ENCODE data around the gene PPP1R15A. TPM values are rescaled to one million over a fixed set of nuclear protein-coding genes. Genes with fewer than 3 reads are reported as not detected.
"Not testable (repeated sequence)": the region's sequence is repeated elsewhere in the genome, so short reads cannot be mapped to it uniquely, and the experiment has no call there.

The PPP1R15A gene
- total RNA-seq, 1 experiment from 2014 or later: 12.5 TPM

DNA sequence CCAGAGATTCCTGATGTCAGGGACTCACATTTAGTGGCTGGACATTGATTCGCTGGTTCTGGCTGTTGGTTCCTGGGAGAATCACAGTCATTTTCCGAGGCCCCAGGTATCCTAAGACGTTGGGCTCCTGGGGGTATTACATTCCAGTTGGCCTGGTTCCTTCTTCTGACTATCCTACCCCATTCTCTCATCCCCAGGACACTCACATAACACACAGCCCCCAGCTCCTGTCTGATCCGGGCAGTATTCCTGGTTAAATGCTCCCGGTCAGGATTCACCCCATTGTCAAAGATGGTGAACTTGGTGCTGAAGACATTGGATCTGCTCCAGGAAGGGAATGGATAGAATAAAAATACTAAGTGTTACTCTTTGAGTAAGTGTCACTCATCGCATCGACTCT, 11.5 kb downstream of the PPP1R15A start:
- Histone ChIP-seq H3K36me3 (no peaks in the 10 kb centered on the region), H3K4me1 (no peaks in the 10 kb centered on the region), H3K27ac (no peak overlapping the region), H3K9me3 (replicated peaks) (no peaks in the 10 kb centered on the region; the same call in 1 of the 2 replicates), H3K4me3 (no peak overlapping the region), H3K27me3 (no peaks in the 10 kb centered on the region)
- DNase-seq: no peak

DNA sequence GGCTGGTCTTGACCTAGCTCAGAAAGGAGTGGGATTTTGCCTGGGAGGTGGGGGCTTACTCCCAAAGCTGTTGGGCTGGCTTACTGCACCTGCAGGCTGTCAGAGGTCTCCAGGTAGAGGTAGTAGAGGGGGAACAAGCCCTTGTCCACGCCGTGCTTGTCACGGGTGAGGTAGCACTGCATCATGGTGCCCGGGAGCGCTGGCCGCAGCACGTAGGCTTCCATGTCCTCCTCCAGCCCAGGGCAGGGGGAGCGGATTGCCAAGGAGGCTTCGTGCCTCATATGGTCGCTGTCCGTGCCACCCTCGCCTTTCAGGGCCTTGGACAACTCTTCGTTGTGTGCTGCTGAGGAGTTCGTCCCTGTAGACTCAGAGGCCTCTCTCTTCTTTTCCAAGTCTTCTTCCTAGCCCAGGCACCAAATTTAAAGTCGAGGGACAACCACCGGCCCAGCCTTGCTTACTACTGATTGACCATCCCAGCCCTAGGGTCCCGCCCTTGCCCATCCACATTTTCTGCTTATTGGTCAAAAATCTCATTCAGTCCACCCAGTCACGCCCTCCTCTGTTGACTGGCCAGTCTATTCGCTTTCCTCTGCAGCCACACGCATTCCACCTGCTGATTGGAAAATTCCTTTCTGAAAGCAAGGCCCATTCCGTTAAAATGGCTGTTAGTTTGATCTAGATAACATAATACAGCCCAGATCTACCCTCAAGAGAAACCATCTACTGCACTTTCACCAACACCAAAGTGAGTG, 15.8 kb downstream of the PPP1R15A start:
- no peaks in the 10 kb centered on the region; the same call in 1 of the 2 replicates for H3K4me1 ChIP-seq
- H3K27ac ChIP-seq: no peak overlapping the region
- H3K4me3 ChIP-seq: no peak overlapping the region
- H3K36me3 ChIP-seq: no peaks in the 10 kb centered on the region
- no peak for DNase-seq
- no peaks in the 10 kb centered on the region for H3K27me3 ChIP-seq
- no peaks in the 10 kb centered on the region for H3K9me3 ChIP-seq (replicated peaks)

- not testable (repeated sequence) for H3K9me3 ChIP-seq (replicated peaks); H3K27ac ChIP-seq; H3K36me3 ChIP-seq; DNase-seq; H3K4me3 ChIP-seq; H3K27me3 ChIP-seq; H3K4me1 ChIP-seq
Observed at GRCh38 chr19:48889496-48889895, 17.3 kb downstream of the PPP1R15A start.

DNA sequence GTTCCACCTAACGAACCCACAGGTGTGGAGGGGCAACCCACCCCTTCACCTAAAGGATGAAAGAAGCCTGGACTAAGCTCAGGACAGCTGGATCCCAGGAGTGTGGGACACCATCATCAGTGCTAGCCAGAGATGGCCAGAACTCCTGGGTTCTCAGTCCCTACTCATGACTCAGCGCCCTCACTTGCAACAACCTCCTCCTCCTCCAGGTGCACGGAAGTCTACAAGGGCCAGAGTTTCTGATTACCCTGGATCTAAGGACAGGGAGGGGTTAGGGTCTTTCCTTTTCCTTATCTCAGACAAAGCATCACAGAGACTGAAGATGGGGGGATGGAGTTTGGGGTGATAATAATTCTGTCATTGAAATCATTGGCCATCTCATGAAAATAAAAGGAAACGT, 18.3 kb downstream of the PPP1R15A start:
- Histone ChIP-seq H3K4me1 (no peaks in the 10 kb centered on the region; the same call in 1 of the 2 replicates), H3K4me3 (no peak overlapping the region), H3K27me3 (no peaks in the 10 kb centered on the region), H3K36me3 (no peaks in the 10 kb centered on the region), H3K27ac (no peak overlapping the region), H3K9me3 (replicated peaks) (no peaks in the 10 kb centered on the region)
- DNase-seq: no peak

DNA sequence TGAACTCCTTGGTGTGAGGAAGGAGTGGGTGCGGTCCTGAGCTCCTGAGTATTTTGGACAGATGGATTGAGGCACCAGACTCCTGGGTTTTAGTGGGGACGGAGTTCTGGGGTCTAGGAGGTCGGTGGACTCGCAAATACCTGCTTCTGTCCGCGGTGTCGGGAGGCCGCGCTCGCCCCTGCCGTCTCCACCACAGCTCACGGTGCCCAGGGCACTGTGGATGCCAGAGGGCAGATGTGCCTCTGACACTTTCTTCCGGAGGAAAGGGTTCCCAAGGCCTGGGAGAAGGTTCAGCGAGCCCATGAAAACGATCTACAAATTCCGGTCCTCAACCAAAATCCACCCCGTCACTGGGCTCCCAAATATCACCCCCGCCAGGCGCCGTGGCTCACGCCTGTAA, 23.0 kb downstream of the PPP1R15A start:
- Histone ChIP-seq H3K4me3 (no peak overlapping the region), H3K27me3 (no peaks in the 10 kb centered on the region), H3K27ac (no peak overlapping the region), H3K9me3 (replicated peaks) (no peaks in the 10 kb centered on the region), H3K4me1 (no peaks in the 10 kb centered on the region; the same call in 1 of the 2 replicates), H3K36me3 (no peaks in the 10 kb centered on the region)
- DNase-seq: no peak

- Histone ChIP-seq H3K4me3 (no peak overlapping the region), H3K9me3 (replicated peaks) (no peaks in the 10 kb centered on the region), H3K36me3 (no peaks in the 10 kb centered on the region), H3K27me3 (no peaks in the 10 kb centered on the region), H3K4me1 (no peaks in the 10 kb centered on the region; the same call in 1 of the 2 replicates), H3K27ac (no peak overlapping the region)
- DNase-seq: peak in 1 of 2 experiments; percentile 34
Observed at GRCh38 chr19:48896191-48896720, 24.0 kb downstream of the PPP1R15A start.

- Histone ChIP-seq H3K27me3 (no peaks in the 10 kb centered on the region), H3K36me3 (no peaks in the 10 kb centered on the region), H3K4me1 (no peaks in the 10 kb centered on the region; the same call in 1 of the 2 replicates), H3K4me3 (no peak overlapping the region), H3K27ac (no peak overlapping the region), H3K9me3 (replicated peaks) (no peaks in the 10 kb centered on the region)
- DNase-seq: no peak
Observed at GRCh38 chr19:48897181-48897580, 25.0 kb downstream of the PPP1R15A start.

GRCh38 chr19:48899386-48899749, 27.1 kb downstream of the PPP1R15A start:
- not testable (repeated sequence) for DNase-seq; H3K4me1 ChIP-seq; H3K27me3 ChIP-seq; H3K36me3 ChIP-seq; H3K9me3 ChIP-seq (replicated peaks)
- peak overlapping the region; percentile 39 for H3K27ac ChIP-seq
- H3K4me3 ChIP-seq: peak overlapping the region; percentile 71

GRCh38 chr19:48899781-48900476, 27.7 kb downstream of the PPP1R15A start, which contains the start of gene NUCB1:
TSS of gene NUCB1 (plus strand) at chr19:48900312. CDS start at chr19:48900797, 485 bp downstream.
- Histone ChIP-seq H3K36me3 (peaks cover 6% of the 10 kb centered on the region; the same call in 1 of the 2 replicates), H3K27me3 (no peaks in the 10 kb centered on the region), H3K9me3 (replicated peaks) (no peaks in the 10 kb centered on the region), H3K27ac (peak within 1 kb of the TSS; percentile 39), H3K4me1 (no peaks in the 10 kb centered on the region), H3K4me3 (peak within 1 kb of the TSS; percentile 71)
- peak; percentile 99 to 100 for DNase-seq

GRCh38 chr19:48900477-48901406, 28.5 kb downstream of the PPP1R15A start:
- peak overlapping the region; percentile 39 for H3K27ac ChIP-seq
- H3K27me3 ChIP-seq: no peaks in the 10 kb centered on the region
- H3K36me3 ChIP-seq: peaks cover 7% of the 10 kb centered on the region; the same call in 1 of the 2 replicates
- H3K9me3 ChIP-seq (replicated peaks): no peaks in the 10 kb centered on the region
- no peaks in the 10 kb centered on the region for H3K4me1 ChIP-seq
- peak overlapping the region; percentile 71 for H3K4me3 ChIP-seq
- no peak for DNase-seq

DNA sequence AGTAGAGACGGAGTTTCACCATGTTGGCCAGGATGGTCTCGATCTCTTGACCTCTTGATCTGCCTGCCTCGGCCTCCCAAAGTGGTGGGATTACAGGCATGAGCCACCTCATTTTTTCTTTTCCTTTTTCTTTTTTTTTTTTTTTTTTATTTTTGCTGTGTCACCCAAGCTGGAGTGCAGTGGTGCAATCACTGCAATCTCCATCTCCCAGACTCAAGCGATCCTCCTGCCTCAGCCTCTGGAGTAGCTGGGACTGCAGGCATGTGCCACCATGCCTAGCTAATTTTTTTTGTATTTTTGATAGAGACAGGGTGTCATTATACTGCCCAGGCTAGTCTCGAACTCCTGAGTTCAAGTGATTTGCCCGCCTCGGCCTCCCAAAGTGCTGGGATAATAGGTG, 30.1 kb downstream of the PPP1R15A start:
- not testable (repeated sequence) for DNase-seq; H3K27ac ChIP-seq; H3K4me1 ChIP-seq; H3K9me3 ChIP-seq (replicated peaks); H3K4me3 ChIP-seq; H3K27me3 ChIP-seq
- peaks cover 13% of the 10 kb centered on the region for H3K36me3 ChIP-seq

- H3K4me3 ChIP-seq; DNase-seq; H3K27me3 ChIP-seq; H3K9me3 ChIP-seq (replicated peaks); H3K27ac ChIP-seq; H3K4me1 ChIP-seq: not testable (repeated sequence)
- peaks cover 13% of the 10 kb centered on the region for H3K36me3 ChIP-seq
Observed at GRCh38 chr19:48903788-48904187, 31.6 kb downstream of the PPP1R15A start.

- no peaks in the 10 kb centered on the region for H3K9me3 ChIP-seq (replicated peaks)
- no peak overlapping the region for H3K4me3 ChIP-seq
- H3K27me3 ChIP-seq: no peaks in the 10 kb centered on the region
- H3K27ac ChIP-seq: no peak overlapping the region
- H3K4me1 ChIP-seq: no peaks in the 10 kb centered on the region
- DNase-seq: no peak
- H3K36me3 ChIP-seq: peaks cover 19% of the 10 kb centered on the region
Observed at GRCh38 chr19:48905664-48906063, 33.4 kb downstream of the PPP1R15A start.

- no peak for DNase-seq
- no peaks in the 10 kb centered on the region for H3K4me1 ChIP-seq
- H3K9me3 ChIP-seq (replicated peaks): no peaks in the 10 kb centered on the region
- H3K4me3 ChIP-seq: no peak overlapping the region
- peaks cover 23% of the 10 kb centered on the region for H3K36me3 ChIP-seq
- H3K27me3 ChIP-seq: no peaks in the 10 kb centered on the region
- H3K27ac ChIP-seq: no peak overlapping the region
Observed at GRCh38 chr19:48906324-48906723, 34.1 kb downstream of the PPP1R15A start.

Data from SJCRH30 (cell line).